ENCODE results near the gene PRUNE1.

DNA sequence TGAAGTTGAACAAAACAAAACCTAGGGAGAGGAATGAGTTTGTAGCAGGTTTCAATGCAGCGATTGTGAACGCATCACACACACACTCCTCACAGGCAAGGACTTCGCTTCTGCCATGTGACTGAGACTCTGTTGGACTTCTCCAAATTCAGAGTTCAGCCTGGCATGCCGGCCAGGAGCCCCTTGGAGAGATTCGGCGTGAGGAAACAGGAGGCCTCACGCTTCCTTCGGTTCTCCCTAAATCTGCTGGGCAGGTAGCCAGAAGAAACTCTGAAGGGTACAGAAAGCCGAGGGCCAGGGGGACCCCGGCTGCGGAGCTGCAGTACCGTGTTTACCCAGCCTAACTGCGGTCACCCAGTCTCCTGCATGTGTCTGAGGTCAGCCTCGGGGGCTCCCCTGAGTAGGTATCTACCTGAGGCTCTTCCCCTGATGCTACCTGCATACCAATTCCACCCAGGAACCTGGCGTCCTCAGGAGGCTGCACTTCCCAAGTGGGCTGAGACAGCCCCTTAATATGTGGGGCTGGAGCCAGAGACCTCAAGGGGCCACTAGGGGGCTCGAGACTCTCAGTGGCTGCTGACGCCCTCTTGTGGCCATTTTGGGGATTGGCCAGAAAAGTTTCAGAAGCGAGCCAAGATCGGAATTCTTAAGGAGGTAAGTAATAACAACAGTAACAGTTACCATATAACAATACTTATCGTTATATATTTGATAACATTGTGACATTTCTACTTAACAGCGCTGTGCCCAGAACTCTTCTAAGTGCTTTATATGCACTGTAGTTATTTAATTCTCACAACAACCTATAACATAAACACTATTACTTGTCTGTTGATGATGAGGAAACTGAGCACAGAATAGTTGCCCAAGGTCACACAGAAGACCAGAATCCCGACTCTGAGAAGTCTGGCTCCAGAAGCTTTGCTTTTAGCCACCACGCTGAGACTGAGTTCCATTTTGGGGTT, 28.9 kb upstream of the PRUNE1 start:
- TF ChIP-seq, protein P1, sequence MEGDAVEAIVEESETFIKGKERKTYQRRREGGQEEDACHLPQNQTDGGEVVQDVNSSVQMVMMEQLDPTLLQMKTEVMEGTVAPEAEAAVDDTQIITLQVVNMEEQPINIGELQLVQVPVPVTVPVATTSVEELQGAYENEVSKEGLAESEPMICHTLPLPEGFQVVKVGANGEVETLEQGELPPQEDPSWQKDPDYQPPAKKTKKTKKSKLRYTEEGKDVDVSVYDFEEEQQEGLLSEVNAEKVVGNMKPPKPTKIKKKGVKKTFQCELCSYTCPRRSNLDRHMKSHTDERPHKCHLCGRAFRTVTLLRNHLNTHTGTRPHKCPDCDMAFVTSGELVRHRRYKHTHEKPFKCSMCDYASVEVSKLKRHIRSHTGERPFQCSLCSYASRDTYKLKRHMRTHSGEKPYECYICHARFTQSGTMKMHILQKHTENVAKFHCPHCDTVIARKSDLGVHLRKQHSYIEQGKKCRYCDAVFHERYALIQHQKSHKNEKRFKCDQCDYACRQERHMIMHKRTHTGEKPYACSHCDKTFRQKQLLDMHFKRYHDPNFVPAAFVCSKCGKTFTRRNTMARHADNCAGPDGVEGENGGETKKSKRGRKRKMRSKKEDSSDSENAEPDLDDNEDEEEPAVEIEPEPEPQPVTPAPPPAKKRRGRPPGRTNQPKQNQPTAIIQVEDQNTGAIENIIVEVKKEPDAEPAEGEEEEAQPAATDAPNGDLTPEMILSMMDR (IDR thresholded peaks at IDR 0.05): peak; percentile 94 to 99 (median 99)
- peak in 2 of 3 donors; percentile 30 to 40 for TF ChIP-seq POLR2AphosphoS5 (IDR thresholded peaks at IDR 0.05)
